ENCODE results near the gene SLC9A3. TPM values are rescaled to one million over a fixed set of nuclear protein-coding genes. Genes with fewer than 3 reads are reported as not detected.

Gene SLC9A3
- polyA plus RNA-seq, 1 experiment = 0.76 TPM

GRCh38 chr5:439181-439580, 85.1 kb downstream of the SLC9A3 start:
- Histone ChIP-seq H3K4me3 (ENCODE audit: low read depth, low read length) (no peak overlapping the region), H3K27ac (ENCODE audit: low read depth, low read length) (no peak overlapping the region), H3K9me3 (ENCODE audit: control insufficient read depth, insufficient read depth, low read length) (peaks cover 7% of the 10 kb centered on the region), H3K27me3 (ENCODE audit: control insufficient read depth, insufficient read depth, low read length) (no peaks in the 10 kb centered on the region)
- DNase-seq (ENCODE audit: low read depth, low spot score) = no peak
- CTCF ChIA-PET = interaction anchor here (1.0 to 5.2 kb wide), 2 partner anchors 8 to 122 kb away, joined by 3 to 31 read pairs; no protein-coding TSS in a partner anchor
- POLR2A ChIA-PET = no interaction called here
- TF ChIP-seq CTCF (IDR thresholded peaks at IDR 0.05; ENCODE audit: low read depth, low read length) = no peak

- Histone ChIP-seq H3K27ac (ENCODE audit: low read depth, low read length) (no peak overlapping the region), H3K9me3 (ENCODE audit: control insufficient read depth, insufficient read depth, low read length) (peaks cover 7% of the 10 kb centered on the region), H3K27me3 (ENCODE audit: control insufficient read depth, insufficient read depth, low read length) (no peaks in the 10 kb centered on the region), H3K4me3 (ENCODE audit: low read depth, low read length) (no peak overlapping the region)
- ChIA-PET CTCF (interaction anchor here (5.2 kb wide), 1 partner anchor 121 kb away, joined by 31 read pairs; no protein-coding TSS in a partner anchor), POLR2A (no interaction called here)
- no peak for DNase-seq (ENCODE audit: low read depth, low spot score)
- no peak for TF ChIP-seq CTCF (IDR thresholded peaks at IDR 0.05; ENCODE audit: low read depth, low read length)
These were observed 85.7 kb downstream of the SLC9A3 start for GRCh38 chr5:438481-438981.

GRCh38 chr5:437281-437771, 86.9 kb downstream of the SLC9A3 start:
- no peak for DNase-seq (ENCODE audit: low read depth, low spot score)
- H3K9me3 ChIP-seq (ENCODE audit: control insufficient read depth, insufficient read depth, low read length) = peaks cover 3% of the 10 kb centered on the region
- ChIA-PET POLR2A (no interaction called here), CTCF (interaction anchor here (5.2 kb wide), 1 partner anchor 120 kb away, joined by 31 read pairs; no protein-coding TSS in a partner anchor)
- H3K4me3 ChIP-seq (ENCODE audit: low read depth, low read length) = no peak overlapping the region
- no peak for TF ChIP-seq CTCF (IDR thresholded peaks at IDR 0.05; ENCODE audit: low read depth, low read length)
- H3K27me3 ChIP-seq (ENCODE audit: control insufficient read depth, insufficient read depth, low read length) = no peaks in the 10 kb centered on the region
- no peak overlapping the region for H3K27ac ChIP-seq (ENCODE audit: low read depth, low read length)

- Histone ChIP-seq H3K4me3 (ENCODE audit: low read depth, low read length) (no peak overlapping the region), H3K27ac (ENCODE audit: low read depth, low read length) (no peak overlapping the region), H3K27me3 (ENCODE audit: control insufficient read depth, insufficient read depth, low read length) (no peaks in the 10 kb centered on the region), H3K9me3 (ENCODE audit: control insufficient read depth, insufficient read depth, low read length) (no peaks in the 10 kb centered on the region; the same call in 1 of the 2 replicates)
- no peak for DNase-seq (ENCODE audit: low read depth, low spot score)
- TF ChIP-seq CTCF (IDR thresholded peaks at IDR 0.05; ENCODE audit: low read depth, low read length) = no peak
- CTCF ChIA-PET = interaction anchor here (1.2 to 5.2 kb wide), 2 partner anchors 10 to 120 kb away, joined by 4 to 31 read pairs; no protein-coding TSS in a partner anchor
- POLR2A ChIA-PET = no interaction called here
These were observed 87.6 kb downstream of the SLC9A3 start for GRCh38 chr5:436641-436975.

GRCh38 chr5:435961-436640, 88.1 kb downstream of the SLC9A3 start:
- no peak overlapping the region for H3K27ac ChIP-seq (ENCODE audit: low read depth, low read length)
- CTCF ChIA-PET = interaction anchor here (1.2 to 5.2 kb wide), 2 partner anchors 11 to 119 kb away, joined by 4 to 31 read pairs; no protein-coding TSS in a partner anchor
- no peaks in the 10 kb centered on the region; the same call in 1 of the 2 replicates for H3K9me3 ChIP-seq (ENCODE audit: control insufficient read depth, insufficient read depth, low read length)
- H3K27me3 ChIP-seq (ENCODE audit: control insufficient read depth, insufficient read depth, low read length) = no peaks in the 10 kb centered on the region
- no peak for DNase-seq (ENCODE audit: low read depth, low spot score)
- TF ChIP-seq CTCF (IDR thresholded peaks at IDR 0.05; ENCODE audit: low read depth, low read length) = peak; percentile 54
- no peak overlapping the region for H3K4me3 ChIP-seq (ENCODE audit: low read depth, low read length)
- POLR2A ChIA-PET = no interaction called here

Data from AG04450 (cell line).